GM19324 (cell line): ENCODE data around the gene ABCC9.
"Not testable (repeated sequence)": the region's sequence is repeated elsewhere in the genome, so short reads cannot be mapped to it uniquely, and the experiment has no call there.

Experiments used
- ATAC-seq: cut with Tn5 transposase; IDR thresholded peaks from one replicate; pipeline ENCODE4 v1.9.1; 2021; ENCODE audit warnings: mild to moderate bottlenecking, moderate library complexity; ENCODE audit not compliant: unreplicated experiment, low FRiP score

ABCC9 gene

DNA sequence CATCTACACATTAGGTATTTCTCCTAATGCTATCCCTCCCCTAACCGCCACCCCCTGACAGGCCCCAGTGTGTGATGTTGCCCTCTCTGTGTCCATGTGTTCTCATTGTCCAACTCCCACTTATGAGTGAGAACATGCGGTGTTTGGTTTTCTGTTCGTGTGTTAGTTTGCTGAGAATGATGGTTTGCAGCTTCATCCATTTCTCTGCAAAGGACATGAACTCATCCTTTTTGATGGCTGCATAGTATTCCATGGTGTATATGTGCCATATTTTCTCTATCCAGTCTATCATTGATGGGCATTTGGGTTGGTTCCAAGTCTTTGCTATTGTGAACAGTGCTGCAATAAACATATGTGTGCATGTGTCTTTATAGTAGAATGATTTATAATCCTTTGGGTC, 158.5 kb downstream of the ABCC9 start:
- ATAC-seq: not testable (repeated sequence)

DNA sequence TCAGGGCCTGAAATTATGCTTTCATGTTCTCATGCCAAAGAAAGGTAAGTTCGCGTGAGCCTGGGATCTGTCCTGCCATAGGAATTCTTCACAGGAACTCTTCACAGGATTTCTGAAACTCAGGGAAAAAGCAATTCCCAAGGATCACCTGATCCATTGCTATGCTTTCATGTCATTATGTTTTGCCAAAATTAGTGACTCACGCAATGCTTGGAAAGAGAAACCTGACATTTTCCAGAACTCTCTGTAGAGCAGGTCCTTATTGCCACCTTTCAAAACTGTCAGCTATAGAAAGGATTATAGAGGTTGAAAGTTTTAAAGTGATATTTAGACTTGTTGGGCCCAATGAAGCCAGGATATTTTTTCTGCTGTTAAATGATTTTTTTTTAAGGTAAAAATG, 160.4 kb downstream of the ABCC9 start:
- no peak for ATAC-seq

DNA sequence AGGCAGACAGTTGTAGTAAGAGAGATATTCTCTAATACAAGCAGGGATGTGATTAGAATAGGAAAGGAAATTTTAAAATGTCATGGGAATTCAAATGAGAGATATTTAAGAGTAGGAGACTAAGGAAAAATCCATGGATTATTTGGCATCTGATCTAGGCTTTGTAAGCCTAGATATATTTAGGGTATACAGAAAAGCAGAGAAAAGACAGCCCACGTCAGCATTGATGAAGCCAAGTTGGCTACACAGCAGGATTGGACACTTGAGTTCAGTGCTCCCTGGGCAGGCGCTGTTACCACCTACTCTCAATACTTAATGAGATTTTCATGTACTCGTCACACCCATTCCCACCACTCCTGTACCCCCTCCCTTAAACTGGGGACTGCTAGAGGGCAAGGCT, 165.1 kb downstream of the ABCC9 start:
- ATAC-seq: no peak

DNA sequence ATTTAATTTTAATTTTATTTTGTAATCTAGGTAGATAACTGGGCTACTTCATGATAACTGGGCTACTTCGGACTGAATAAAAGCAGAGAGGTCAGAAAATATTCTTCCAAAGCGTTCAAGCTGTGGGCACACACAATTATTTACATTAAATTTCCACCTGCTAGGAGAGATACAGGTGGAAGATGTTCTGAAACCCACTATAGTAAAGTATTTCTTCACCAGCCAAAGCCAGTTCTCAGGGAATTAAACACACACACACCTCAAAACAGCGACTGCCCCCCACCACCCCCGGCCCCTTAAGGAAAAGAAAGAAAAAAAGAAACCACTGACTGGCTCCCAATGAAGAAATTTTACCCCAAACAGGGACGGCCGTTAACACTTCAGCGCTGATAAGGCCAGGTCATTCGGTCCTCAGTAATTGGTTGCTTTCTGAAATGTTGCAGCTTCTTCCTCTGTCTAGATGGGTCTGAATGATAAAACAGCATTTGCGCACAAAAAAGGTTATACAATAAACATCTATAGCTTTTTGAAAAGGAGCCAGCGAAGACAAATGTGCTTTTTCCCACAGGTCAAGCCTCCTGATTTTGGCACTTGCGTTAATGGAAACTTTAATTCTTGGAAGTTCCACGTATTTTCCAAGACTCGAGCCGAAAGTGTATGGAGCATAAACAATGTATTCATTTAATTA, 165.9 kb downstream of the ABCC9 start:
- no peak for ATAC-seq

DNA sequence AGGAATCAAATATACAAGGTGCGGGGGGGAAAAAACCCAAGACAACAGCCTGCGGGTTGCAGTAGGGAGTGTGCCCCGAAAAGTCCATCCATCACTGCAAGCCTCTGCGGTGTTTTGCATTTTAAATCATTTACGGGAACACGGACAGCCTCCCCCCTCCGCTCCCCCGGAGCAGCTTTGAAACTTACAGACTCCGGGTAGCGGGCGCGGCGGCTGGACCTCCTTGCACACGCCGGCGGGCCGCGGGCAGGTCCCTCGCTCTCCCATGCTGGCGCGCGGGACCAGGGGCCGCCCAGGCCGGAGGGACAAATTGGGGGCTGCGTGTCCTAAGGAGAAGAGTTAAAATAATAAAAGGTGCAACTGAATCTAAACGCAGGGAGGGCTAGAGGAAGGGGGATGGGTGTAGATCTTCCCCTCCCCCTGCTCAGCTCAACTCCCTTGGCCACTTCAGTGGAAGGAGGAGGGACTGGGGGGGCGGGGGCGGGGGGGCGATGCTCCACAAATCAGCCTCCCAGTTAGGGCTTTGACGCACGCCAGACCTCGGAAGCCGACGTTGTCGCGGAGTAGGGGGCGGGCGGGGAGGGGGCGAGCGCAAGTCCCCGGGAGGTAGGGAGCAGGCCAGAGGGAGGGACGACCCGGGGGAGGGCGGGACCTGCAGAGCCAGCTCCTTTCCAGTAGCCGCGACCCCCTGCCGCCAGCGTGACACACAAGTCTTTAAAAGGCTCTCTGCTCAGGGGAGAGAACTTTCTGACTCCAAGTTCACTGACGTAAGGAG, 166.7 kb downstream of the ABCC9 start, which contains the start of gene KCNJ8:
Gene KCNJ8 (minus strand): TSS at position 349 of the 775 bp plus-strand sequence. CDS start 1,090 bp downstream, outside the sequence.
- ATAC-seq: peak; percentile 55

DNA sequence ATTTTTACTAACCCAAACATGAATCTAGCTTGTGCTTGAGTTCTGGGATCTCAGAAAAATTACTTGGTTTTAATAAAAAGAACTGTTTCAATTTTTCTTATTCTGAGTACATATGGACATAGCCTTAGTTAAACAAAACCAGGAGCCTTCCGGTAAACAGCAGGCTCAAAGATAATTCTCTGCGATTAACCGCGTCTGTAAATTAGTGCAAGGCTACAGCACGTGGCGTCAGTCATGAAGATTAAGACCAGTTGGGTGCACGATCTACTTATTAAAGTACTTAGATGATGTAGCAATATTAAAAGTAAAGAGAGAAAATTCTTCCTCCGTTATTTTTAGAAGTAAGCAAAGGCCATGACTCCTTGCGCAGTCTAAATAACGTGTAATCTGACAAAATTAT, 167.4 kb downstream of the ABCC9 start:
- no peak for ATAC-seq

DNA sequence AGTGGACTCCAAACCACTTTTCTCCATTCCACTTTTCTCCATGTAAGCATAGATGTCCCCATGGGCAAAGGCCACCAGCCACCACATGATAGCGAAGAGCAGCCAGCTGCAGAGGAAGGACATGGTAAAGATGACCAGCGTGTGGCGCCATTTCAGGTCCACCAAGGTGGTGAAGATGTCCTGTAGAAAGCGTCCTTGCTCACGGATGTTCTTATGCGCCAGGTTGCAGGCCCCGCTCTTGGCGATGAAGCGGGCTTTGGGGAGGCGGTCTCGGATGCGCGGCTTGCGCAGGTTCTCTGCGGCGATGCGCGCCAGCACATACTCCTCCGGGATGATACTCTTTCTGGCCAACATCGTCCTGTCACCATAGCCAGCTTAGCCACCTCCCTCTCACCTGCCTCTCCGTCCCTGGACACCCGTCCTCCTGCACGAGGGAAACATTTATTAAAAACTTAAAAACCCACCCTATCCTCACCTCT, 167.9 kb downstream of the ABCC9 start:
- ATAC-seq: no peak

DNA sequence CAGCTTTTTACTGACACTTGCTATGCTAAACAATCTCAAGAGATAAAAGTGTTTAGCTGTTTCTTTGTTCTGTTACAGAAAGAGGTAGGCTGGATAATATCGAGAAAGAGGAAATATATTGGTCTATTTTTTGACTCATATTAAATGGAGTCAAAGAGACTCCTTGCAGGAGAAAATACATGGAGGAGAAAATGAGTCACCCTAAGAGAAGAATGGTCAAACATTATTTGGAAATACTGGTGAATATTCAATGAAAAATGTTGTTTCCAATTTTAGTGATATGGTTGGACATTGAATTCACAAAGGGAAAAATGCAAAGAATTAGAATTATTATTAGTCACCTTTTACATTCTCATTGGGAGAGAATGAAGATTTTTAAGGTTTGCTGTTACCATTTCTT, 169.9 kb downstream of the ABCC9 start:
- ATAC-seq: no peak

DNA sequence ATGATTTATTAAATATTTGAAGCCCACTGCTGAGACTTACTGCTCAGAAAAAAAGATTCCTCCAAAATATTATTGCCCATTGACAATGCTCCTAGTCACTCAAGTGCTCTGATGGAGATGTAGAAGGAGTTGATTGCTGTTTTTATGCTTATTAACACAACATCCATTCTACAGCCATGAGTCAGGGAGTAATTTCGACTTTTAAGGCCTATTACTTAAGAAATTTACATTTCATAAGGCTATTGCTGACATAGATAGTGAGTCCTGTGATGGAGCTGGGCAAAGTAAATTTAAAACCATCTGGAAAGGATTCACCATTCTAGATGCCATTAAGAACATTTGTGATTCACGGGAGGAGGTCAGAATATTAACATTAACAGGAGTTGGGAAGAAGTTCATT, 171.9 kb downstream of the ABCC9 start:
- ATAC-seq: no peak

DNA sequence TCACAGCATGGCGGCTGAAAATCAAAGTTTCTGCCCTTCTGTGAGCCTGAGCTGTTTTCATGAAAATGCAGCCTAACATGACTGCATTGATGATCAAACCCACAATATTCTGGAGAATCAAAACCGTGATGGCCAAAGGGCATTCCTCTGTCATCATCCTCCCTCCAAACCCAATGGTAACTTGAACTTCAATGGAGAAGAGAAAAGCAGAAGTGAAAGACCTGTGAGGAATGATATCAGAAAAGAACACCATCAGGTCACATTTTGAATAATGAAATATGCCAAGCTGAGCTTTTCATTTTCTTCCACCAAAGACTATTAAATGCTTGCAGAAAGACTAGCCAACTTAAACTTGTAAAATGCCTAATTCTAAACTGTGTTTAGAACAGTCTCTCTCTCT, 174.8 kb downstream of the ABCC9 start:
- no peak for ATAC-seq

DNA sequence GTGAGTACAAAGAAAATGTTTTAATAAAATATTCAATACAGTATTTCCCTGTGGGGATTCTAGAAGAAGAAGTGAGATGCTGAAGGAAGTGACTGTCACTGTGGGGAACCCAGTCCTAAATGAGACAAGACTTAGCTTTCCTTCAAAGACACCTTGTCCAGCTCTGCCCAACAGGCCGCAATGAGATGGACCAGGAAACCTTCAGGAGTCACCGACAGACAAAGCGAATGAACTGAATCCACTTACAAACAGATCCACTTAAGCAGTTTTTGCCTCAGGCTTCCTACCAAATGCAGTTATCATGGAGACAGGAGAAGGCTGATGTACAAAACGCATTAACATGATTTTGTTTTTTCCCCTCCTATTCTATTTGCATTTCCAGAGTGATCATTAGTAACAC, 176.3 kb downstream of the ABCC9 start:
- ATAC-seq: no peak

DNA sequence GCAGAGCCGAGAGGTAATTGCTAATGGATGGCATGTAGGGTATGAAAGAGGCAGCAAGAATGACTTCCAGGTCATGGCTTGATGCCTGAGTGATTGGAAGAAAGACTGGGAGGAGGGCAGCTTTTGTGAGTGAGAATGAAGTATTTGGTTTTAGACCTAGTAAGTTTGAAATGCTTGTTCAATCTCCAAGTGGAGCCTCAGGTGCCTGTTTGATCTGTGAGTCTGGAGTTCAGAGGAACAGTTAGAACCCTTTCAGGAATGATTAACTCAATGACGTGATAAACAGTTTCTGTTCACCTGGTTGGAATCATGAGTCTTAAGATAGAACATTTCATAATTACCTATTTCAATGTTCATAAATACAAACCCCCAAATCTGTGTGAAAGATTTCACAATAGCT, 177.2 kb downstream of the ABCC9 start:
- no peak for ATAC-seq

DNA sequence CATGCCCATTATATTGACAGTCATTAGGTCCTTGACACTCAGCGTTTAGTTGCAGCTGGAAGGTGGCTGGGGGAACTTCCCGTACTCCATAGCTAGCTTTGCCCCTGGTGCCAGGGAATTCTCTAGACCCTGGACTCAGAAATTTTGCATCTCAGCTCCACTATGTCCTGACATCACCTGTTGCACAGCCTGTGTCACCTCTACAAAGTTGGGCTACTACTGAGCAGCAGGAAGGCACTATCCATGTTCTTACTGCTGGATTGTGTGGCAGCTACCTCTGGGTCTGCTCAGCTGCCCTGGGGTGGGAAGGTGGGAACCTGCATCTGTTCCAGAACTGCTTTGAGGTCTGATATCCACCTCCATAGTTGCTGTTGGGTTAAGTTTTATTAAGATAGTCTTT, 177.7 kb downstream of the ABCC9 start:
- ATAC-seq: no peak

DNA sequence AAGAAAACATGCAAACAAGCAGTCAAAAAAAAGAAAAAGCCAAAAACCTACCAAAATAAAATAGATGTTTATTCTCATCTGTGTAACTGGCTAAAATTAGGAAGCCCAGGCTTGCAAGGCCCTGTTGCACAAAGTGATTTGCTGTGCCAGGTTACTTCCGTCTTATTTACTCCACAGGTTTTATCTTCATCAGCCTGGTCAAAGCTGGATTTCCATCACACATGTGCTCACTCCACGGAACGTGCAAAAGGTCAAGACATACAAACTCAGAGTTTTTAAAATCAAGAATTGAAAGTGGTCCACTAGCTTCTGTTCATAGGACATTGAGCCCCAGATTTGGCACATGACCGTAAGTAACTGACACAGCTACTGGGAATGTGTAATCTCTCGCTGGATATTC, 181.5 kb downstream of the ABCC9 start:
- ATAC-seq: no peak

DNA sequence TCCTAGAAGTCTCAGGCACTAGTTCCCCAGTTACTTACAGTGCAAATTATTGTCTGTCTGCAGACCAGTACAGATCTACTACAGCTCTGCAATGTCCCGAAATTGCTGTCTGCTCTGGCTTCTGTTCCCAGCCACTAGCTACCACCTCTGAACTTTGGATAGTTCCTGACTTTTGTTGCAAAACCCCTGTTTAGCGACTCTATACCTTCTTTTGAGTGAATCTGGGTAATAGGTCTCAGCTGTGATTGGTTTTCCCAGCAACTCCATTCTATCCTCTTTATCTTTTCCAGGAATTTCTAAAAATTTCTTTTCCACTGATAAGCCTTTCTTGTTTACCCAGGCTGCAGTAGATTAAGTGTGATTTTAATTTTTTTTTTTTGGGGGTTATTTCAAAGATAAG, 183.5 kb downstream of the ABCC9 start:
- ATAC-seq: no peak

DNA sequence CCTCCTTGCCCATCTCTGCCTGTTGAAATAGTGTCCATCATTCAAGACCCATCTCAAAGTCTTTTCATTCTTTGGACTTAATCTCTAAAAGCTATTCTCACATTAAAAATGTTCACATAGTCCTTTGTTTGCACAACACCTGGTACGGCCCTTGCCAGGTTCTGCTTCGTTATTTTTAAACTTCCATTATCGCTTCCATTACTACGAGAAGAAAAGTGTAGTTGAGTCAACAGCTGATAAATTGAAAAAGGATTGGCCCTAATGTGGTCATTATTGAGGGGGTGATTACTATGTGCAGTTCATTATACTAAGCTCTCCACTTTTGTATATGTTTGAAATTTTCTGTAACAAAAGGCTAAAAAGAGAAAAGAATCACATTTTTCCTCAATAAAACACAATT, 184.5 kb downstream of the ABCC9 start:
- ATAC-seq: no peak

DNA sequence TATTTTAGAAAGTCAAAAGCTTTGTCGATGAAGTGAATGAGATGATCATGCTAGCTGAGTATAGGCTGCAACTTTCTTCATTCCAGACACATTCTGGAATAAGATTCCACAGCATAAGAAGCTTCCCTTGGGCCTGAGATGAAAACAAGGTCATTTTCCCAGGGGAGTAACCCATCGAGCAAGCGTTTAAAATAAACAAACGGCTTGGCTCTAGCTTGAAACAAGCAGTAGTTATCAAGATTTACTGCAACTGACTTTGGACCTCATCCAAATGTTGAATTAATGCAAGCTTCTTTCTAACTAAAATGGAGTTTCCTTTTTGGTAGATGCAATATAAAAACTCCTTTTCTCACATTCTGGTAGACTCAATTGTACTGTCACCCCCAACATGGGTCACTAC, 189.7 kb downstream of the ABCC9 start:
- no peak for ATAC-seq
